ENCODE data around the gene DEPDC1B.

- TF ChIP-seq POLR2A (IDR thresholded peaks at IDR 0.05): no peak
- TF ChIP-seq POLR2AphosphoS5 (IDR thresholded peaks at IDR 0.05): no peak
- no peak for TF ChIP-seq CTCF (IDR thresholded peaks at IDR 0.05)
Measured at GRCh38 chr5:60698336-60698735, 1.6 kb downstream of the DEPDC1B start.
